ENCODE data around the gene SH3PXD2A. TPM values are rescaled to one million over a fixed set of nuclear protein-coding genes. Genes with fewer than 3 reads are reported as not detected.
A peak's percentile ranks its signal among the peaks of the same experiment; 100 is the strongest.

Gene SH3PXD2A
- total RNA-seq, 1 donor from 2014 or later = 2.3 TPM

DNA sequence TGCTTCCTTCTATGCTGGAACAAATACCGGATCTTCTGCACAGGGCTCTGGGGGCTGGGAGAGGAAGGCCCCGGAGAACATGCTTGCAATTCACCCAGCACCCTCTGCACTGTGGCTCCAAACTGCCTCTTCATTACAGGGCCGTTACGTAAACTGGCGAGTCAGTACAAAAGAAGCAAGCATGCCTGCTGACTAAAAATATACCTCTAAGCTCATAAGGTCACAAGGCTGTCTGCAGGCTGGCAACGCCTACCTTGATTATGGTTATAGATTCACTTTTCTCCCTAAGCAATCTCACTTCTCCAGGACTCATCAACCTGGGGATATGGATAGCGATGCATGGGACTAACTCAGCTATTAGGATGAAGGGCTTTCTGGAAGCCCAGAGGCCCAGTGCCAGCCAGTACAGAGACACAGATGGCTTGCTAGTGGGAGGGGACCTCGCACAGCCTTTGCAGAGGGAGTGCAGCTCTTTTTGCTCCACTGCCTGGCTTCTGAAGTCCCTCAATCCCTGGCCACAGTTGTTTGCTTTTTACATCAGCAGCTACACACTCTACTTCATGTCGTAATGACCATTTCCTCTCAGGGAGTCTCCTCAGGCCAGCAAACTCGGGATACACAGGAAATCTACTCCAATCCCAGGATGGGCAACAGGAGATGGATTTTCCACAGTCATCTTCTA, 96.1 kb downstream of the SH3PXD2A start:
- peak overlapping the region; percentile 80 for H3K27ac Mint-ChIP-seq
- Histone ChIP-seq H3K27me3 (no peaks in the 10 kb centered on the region), H3F3A (ENCODE audit: low read depth) (peaks cover 3% of the 10 kb centered on the region), H3K4me2 (peak overlapping the region; percentile 12), H3K9me3 (ENCODE audit: low read depth) (no peaks in the 10 kb centered on the region), H3K4me1 (peaks cover 28% of the 10 kb centered on the region), H3K4me3 (no peak overlapping the region), H4K20me1 (ENCODE audit: low read depth) (no peaks in the 10 kb centered on the region), H3K27ac (no peak overlapping the region), H3K36me3 (no peaks in the 10 kb centered on the region), H3K79me2 (ENCODE audit: low read depth) (no peaks in the 10 kb centered on the region), H2AFZ (replicated peaks) (no peak overlapping the region), H3K9ac (no peak overlapping the region)
- TF ChIP-seq CTCF (IDR thresholded peaks at IDR 0.05) (no peak), EZH2phosphoT487 (IDR thresholded peaks at IDR 0.05) (no peak), EZH2 (IDR thresholded peaks at IDR 0.05) (no peak)
- no peaks in the 10 kb centered on the region for H3K36me3 Mint-ChIP-seq
- peaks cover 46% of the 10 kb centered on the region for H3K4me1 Mint-ChIP-seq
- H3K4me3 Mint-ChIP-seq = no peak overlapping the region
- no peak for DNase-seq (ENCODE audit: low spot score)
- H3K9me3 Mint-ChIP-seq = no peaks in the 10 kb centered on the region
- H3K27me3 Mint-ChIP-seq (ENCODE audit: insufficient read depth, low read depth) = no peaks in the 10 kb centered on the region

DNA sequence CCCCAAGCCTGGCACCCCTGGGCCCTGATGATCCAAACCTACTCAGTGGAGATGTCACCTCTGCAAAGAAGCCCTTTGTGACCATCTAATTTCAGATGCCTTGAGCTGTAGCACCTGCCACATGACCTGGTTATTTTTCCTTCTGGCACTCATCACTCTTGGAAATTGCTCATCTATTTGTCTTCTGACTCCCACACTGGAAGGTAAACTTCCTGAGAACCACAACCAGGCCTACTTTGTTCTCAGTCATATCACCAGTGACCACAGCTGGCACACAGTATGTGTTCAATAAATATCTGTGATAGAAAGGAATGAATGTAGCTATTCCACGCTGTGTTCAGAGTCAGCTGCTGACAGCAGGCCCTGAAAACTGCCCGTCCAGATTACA, 97.1 kb downstream of the SH3PXD2A start:
- H3K4me2 ChIP-seq = no peak overlapping the region
- H3K27ac Mint-ChIP-seq = no peak overlapping the region
- H3K4me3 Mint-ChIP-seq = peak overlapping the region; percentile 8
- H3K9me3 Mint-ChIP-seq = peaks cover 2% of the 10 kb centered on the region
- H3K4me1 ChIP-seq = peaks cover 28% of the 10 kb centered on the region
- H3K79me2 ChIP-seq (ENCODE audit: low read depth) = no peaks in the 10 kb centered on the region
- H3K27ac ChIP-seq = no peak overlapping the region
- no peaks in the 10 kb centered on the region for H3K36me3 ChIP-seq
- no peaks in the 10 kb centered on the region for H4K20me1 ChIP-seq (ENCODE audit: low read depth)
- DNase-seq (ENCODE audit: low spot score) = no peak
- H3K4me1 Mint-ChIP-seq = peaks cover 39% of the 10 kb centered on the region
- H3F3A ChIP-seq (ENCODE audit: low read depth) = peaks cover 3% of the 10 kb centered on the region
- no peaks in the 10 kb centered on the region for H3K9me3 ChIP-seq (ENCODE audit: low read depth)
- no peak overlapping the region for H3K9ac ChIP-seq
- H3K4me3 ChIP-seq = no peak overlapping the region
- H2AFZ ChIP-seq (replicated peaks) = no peak overlapping the region
- H3K36me3 Mint-ChIP-seq = no peaks in the 10 kb centered on the region
- no peak for TF ChIP-seq EZH2 (IDR thresholded peaks at IDR 0.05)
- no peak for TF ChIP-seq CTCF (IDR thresholded peaks at IDR 0.05)
- TF ChIP-seq EZH2phosphoT487 (IDR thresholded peaks at IDR 0.05) = no peak
- no peaks in the 10 kb centered on the region for H3K27me3 ChIP-seq
- no peaks in the 10 kb centered on the region for H3K27me3 Mint-ChIP-seq (ENCODE audit: insufficient read depth, low read depth)

GRCh38 chr10:103757531-103758293, 97.7 kb downstream of the SH3PXD2A start:
- no peak overlapping the region for H3K27ac ChIP-seq
- H3K4me3 ChIP-seq = no peak overlapping the region
- peaks cover 3% of the 10 kb centered on the region for H3F3A ChIP-seq (ENCODE audit: low read depth)
- H3K9me3 Mint-ChIP-seq = peaks cover 2% of the 10 kb centered on the region
- no peaks in the 10 kb centered on the region for H3K9me3 ChIP-seq (ENCODE audit: low read depth)
- DNase-seq (ENCODE audit: low spot score) = no peak
- H3K4me2 ChIP-seq = peak overlapping the region; percentile 17
- H2AFZ ChIP-seq (replicated peaks) = no peak overlapping the region
- H3K4me1 ChIP-seq = peaks cover 28% of the 10 kb centered on the region
- no peaks in the 10 kb centered on the region for H3K27me3 Mint-ChIP-seq (ENCODE audit: insufficient read depth, low read depth)
- no peaks in the 10 kb centered on the region for H3K36me3 Mint-ChIP-seq
- no peak overlapping the region for H3K9ac ChIP-seq
- peaks cover 36% of the 10 kb centered on the region for H3K4me1 Mint-ChIP-seq
- no peaks in the 10 kb centered on the region for H3K79me2 ChIP-seq (ENCODE audit: low read depth)
- no peaks in the 10 kb centered on the region for H4K20me1 ChIP-seq (ENCODE audit: low read depth)
- no peak for TF ChIP-seq EZH2 (IDR thresholded peaks at IDR 0.05)
- no peak overlapping the region for H3K27ac Mint-ChIP-seq
- no peaks in the 10 kb centered on the region for H3K36me3 ChIP-seq
- no peak overlapping the region for H3K4me3 Mint-ChIP-seq
- no peaks in the 10 kb centered on the region for H3K27me3 ChIP-seq

Data from neural progenitor cell (in vitro differentiated cells).